Hepatocyte (in vitro differentiated cells): ENCODE measurements around the gene WDR90. TPM values are rescaled to one million over a fixed set of nuclear protein-coding genes. Genes with fewer than 3 reads are reported as not detected.

Experiments
- DNase-seq: peaks from one replicate; pipeline ENCODE4 v3.0.0-alpha.2; 2016; ENCODE audit warnings: low spot score
- H2AFZ ChIP-seq: fragments of 200-600 bp; sonication (generic); 2 replicates; pipeline ENCODE4 v1.6.0; 2016; ENCODE audit warnings: antibody characterized with exemption, mild to moderate bottlenecking
- H3K27ac ChIP-seq: fragments of 200-600 bp; sonication (generic); 2 replicates; pipeline ENCODE4 v1.5.1; 2016; ENCODE audit warnings: mild to moderate bottlenecking
- H3K27me3 ChIP-seq: fragments of 200-600 bp; sonication (generic); 2 replicates; pipeline ENCODE4 v1.6.1; 2016
- H3K36me3 ChIP-seq: fragments of 200-600 bp; sonication (generic); replicated peaks from 2 replicates; pipeline ENCODE4 v1.5.1; 2016; ENCODE audit warnings: low read depth; ENCODE audit not compliant: insufficient read depth
- H3K4me1 ChIP-seq: fragments of 200-600 bp; sonication (generic); 2 replicates; pipeline ENCODE4 v1.5.1; 2016; ENCODE audit warnings: mild to moderate bottlenecking, moderate library complexity; ENCODE audit not compliant: insufficient read depth
- H3K4me2 ChIP-seq: fragments of 200-600 bp; sonication (generic); 2 replicates; pipeline ENCODE4 v1.6.0; 2016
- H3K4me3 ChIP-seq: fragments of 200-600 bp; sonication (generic); 2 replicates; pipeline ENCODE4 v1.5.1; 2016; ENCODE audit warnings: mild to moderate bottlenecking
- H3K79me2 ChIP-seq: fragments of 200-600 bp; sonication (generic); 2 replicates; pipeline ENCODE4 v1.6.0; 2017; ENCODE audit warnings: mild to moderate bottlenecking
- H3K9me2 ChIP-seq: fragments of 200-600 bp; sonication (generic); replicated peaks from 2 replicates; pipeline ENCODE4 v1.6.0; 2017; ENCODE audit warnings: mild to moderate bottlenecking; ENCODE audit not compliant: insufficient read depth
- H3K9me3 ChIP-seq: fragments of 200-600 bp; sonication (generic); 2 replicates; pipeline ENCODE4 v1.5.1; 2016; ENCODE audit warnings: low read depth, mild to moderate bottlenecking
- H4K20me1 ChIP-seq: fragments of 200-600 bp; sonication (generic); 2 replicates; pipeline ENCODE4 v1.6.0; 2016; ENCODE audit warnings: mild to moderate bottlenecking; ENCODE audit not compliant: insufficient read depth, poor library complexity, severe bottlenecking
- CTCF ChIP-seq: fragments of 200-600 bp; sonication (generic); IDR thresholded peaks from 2 replicates; pipeline ENCODE4 v1.5.1; 2016; ENCODE audit warnings: antibody characterized with exemption, mild to moderate bottlenecking; ENCODE audit not compliant: poor library complexity
- EZH2 ChIP-seq: fragments of 200-600 bp; sonication (generic); IDR thresholded peaks from 2 replicates; pipeline ENCODE4 v1.6.1; 2016; ENCODE audit warnings: antibody characterized with exemption, mild to moderate bottlenecking, borderline replicate concordance
- EZH2phosphoT487 ChIP-seq: fragments of 200-600 bp; sonication (generic); IDR thresholded peaks from one replicate; pipeline ENCODE4 v1.6.1; 2018; ENCODE audit warnings: antibody characterized with exemption, mild to moderate bottlenecking, low read depth, moderate library complexity; ENCODE audit not compliant: unreplicated experiment, severe bottlenecking
- WGBS: methylation state at CpG from one replicate; pipeline ENCODE4 v1.1.6; 2016; ENCODE audit warnings: low lambda C conversion rate; ENCODE audit errors: missing lambda C conversion rate; 5-methylcytosine and 5-hydroxymethylcytosine counted together
- polyA plus RNA-seq: library from polyadenylated mRNA; unstranded; fragments of >200 nt; fragmentation: Nextera tagmentation; extraction: Ambion mirVana; gene quantifications from 2 replicates; pipeline ENCODE4 v1.2.1, GENCODE V29; 2016
- total RNA-seq: library from RNA; depleted of rRNA; stranded (reverse); fragments of >200 nt; gene quantifications from 2 replicates; pipeline ENCODE4 v1.2.3, GENCODE V29; 2014

Gene WDR90
- total and polyA plus RNA-seq, 2 experiments from 2014 or later, result 14.4 to 25.1 TPM

- WGBS, result 72% methylated on average over 3 of the region's 3 CpGs
- no peak overlapping the region for H3K27ac ChIP-seq
- H3K4me2 ChIP-seq, result no peak overlapping the region
- no peaks in the 10 kb centered on the region for H4K20me1 ChIP-seq
- H2AFZ ChIP-seq, result no peak overlapping the region
- no peak for DNase-seq
- peaks cover 69% of the 10 kb centered on the region for H3K27me3 ChIP-seq
- H3K4me3 ChIP-seq, result no peak overlapping the region
- H3K79me2 ChIP-seq, result no peaks in the 10 kb centered on the region
- no peaks in the 10 kb centered on the region for H3K4me1 ChIP-seq
- no peaks in the 10 kb centered on the region for H3K36me3 ChIP-seq
- no peaks in the 10 kb centered on the region for H3K9me2 ChIP-seq
- no peak for TF ChIP-seq EZH2
- no peak for TF ChIP-seq EZH2phosphoT487
- TF ChIP-seq CTCF, result no peak
- H3K9me3 ChIP-seq, result no peaks in the 10 kb centered on the region
These were observed 58.9 kb downstream of the WDR90 start for GRCh38 chr16:708019-708418.

- peaks cover 59% of the 10 kb centered on the region for H3K27me3 ChIP-seq
- DNase-seq, result no peak
These were observed 59.8 kb downstream of the WDR90 start for GRCh38 chr16:708959-709358.

GRCh38 chr16:709566-710499 is 60.7 kb downstream of the WDR90 start:
- H3K4me1 ChIP-seq, result peaks cover 3% of the 10 kb centered on the region
- TF ChIP-seq CTCF (no peak), EZH2phosphoT487 (no peak), EZH2 (no peak)
- peak; percentile 71 for DNase-seq
- H3K36me3 ChIP-seq, result no peaks in the 10 kb centered on the region
- no peak overlapping the region for H3K27ac ChIP-seq
- 42% methylated on average over 30 of the region's 30 CpGs for WGBS
- no peaks in the 10 kb centered on the region for H3K9me2 ChIP-seq
- H3K4me3 ChIP-seq, result no peak overlapping the region
- no peak overlapping the region for H3K4me2 ChIP-seq
- no peaks in the 10 kb centered on the region for H3K9me3 ChIP-seq
- H4K20me1 ChIP-seq, result no peaks in the 10 kb centered on the region
- no peak overlapping the region for H2AFZ ChIP-seq
- no peaks in the 10 kb centered on the region for H3K79me2 ChIP-seq
- H3K27me3 ChIP-seq, result peaks cover 54% of the 10 kb centered on the region

More at GRCh38 chr16:708959-709358, 59.8 kb downstream of the WDR90 start:
- Histone ChIP-seq H3K4me3 (no peak overlapping the region), H3K36me3 (no peaks in the 10 kb centered on the region), H3K79me2 (no peaks in the 10 kb centered on the region), H4K20me1 (no peaks in the 10 kb centered on the region), H2AFZ (no peak overlapping the region), H3K4me1 (no peaks in the 10 kb centered on the region), H3K9me2 (no peaks in the 10 kb centered on the region), H3K27ac (no peak overlapping the region), H3K4me2 (no peak overlapping the region), H3K9me3 (no peaks in the 10 kb centered on the region)
- TF ChIP-seq EZH2phosphoT487, result no peak
- WGBS, result 94% methylated on average over 3 of the region's 4 CpGs

- H3K4me3 ChIP-seq, result no peak overlapping the region
- no peaks in the 10 kb centered on the region for H3K9me3 ChIP-seq
- no peak overlapping the region for H2AFZ ChIP-seq
- no peak overlapping the region for H3K27ac ChIP-seq
- H4K20me1 ChIP-seq, result no peaks in the 10 kb centered on the region
- 86% methylated on average over 21 of the region's 21 CpGs for WGBS
- DNase-seq, result no peak
- no peaks in the 10 kb centered on the region for H3K36me3 ChIP-seq
- H3K9me2 ChIP-seq, result no peaks in the 10 kb centered on the region
- no peak overlapping the region for H3K4me2 ChIP-seq
- peaks cover 6% of the 10 kb centered on the region for H3K4me1 ChIP-seq
- no peaks in the 10 kb centered on the region for H3K79me2 ChIP-seq
- peaks cover 51% of the 10 kb centered on the region for H3K27me3 ChIP-seq
- TF ChIP-seq CTCF (no peak), EZH2 (no peak)
These were observed 61.4 kb downstream of the WDR90 start for GRCh38 chr16:710500-711075.
